ENCODE data around the gene CHCHD3.

DNA sequence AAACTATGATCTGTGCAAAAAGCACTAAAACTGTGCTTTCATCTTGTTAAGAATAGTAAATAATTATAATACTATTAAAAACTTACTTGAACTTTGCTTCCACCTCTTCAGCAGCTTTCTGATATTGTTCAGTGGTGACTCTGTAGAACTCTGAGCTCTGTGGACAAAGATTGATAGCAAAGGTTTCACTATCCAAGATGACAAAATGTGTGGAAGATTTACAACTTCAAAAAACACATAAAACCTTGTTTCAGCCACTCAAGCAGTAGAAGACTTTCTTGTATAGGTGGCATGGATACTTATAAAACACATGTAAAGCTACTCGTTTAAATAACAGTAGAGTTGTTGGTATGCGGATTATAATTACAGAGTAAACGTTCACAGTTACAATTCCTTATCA is 243.6 kb downstream of the CHCHD3 start:
- TF ChIP-seq, protein P1, sequence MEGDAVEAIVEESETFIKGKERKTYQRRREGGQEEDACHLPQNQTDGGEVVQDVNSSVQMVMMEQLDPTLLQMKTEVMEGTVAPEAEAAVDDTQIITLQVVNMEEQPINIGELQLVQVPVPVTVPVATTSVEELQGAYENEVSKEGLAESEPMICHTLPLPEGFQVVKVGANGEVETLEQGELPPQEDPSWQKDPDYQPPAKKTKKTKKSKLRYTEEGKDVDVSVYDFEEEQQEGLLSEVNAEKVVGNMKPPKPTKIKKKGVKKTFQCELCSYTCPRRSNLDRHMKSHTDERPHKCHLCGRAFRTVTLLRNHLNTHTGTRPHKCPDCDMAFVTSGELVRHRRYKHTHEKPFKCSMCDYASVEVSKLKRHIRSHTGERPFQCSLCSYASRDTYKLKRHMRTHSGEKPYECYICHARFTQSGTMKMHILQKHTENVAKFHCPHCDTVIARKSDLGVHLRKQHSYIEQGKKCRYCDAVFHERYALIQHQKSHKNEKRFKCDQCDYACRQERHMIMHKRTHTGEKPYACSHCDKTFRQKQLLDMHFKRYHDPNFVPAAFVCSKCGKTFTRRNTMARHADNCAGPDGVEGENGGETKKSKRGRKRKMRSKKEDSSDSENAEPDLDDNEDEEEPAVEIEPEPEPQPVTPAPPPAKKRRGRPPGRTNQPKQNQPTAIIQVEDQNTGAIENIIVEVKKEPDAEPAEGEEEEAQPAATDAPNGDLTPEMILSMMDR (IDR thresholded peaks at IDR 0.05) = no peak
- TF ChIP-seq EMX1 (CRISPR knock-in tag; IDR thresholded peaks at IDR 0.05) (no peak), NR3C1 (CRISPR knock-in tag; conservative IDR thresholded peaks at IDR 0.05; ENCODE audit: low read depth) (no peak), FOXK1 (CRISPR knock-in tag; IDR thresholded peaks at IDR 0.05) (no peak), KAT7 (CRISPR knock-in tag; IDR thresholded peaks at IDR 0.05; ENCODE audit: borderline replicate concordance) (no peak), ZNF121 (CRISPR knock-in tag; IDR thresholded peaks at IDR 0.05) (no peak)
- TF ChIP-seq, protein P2, sequence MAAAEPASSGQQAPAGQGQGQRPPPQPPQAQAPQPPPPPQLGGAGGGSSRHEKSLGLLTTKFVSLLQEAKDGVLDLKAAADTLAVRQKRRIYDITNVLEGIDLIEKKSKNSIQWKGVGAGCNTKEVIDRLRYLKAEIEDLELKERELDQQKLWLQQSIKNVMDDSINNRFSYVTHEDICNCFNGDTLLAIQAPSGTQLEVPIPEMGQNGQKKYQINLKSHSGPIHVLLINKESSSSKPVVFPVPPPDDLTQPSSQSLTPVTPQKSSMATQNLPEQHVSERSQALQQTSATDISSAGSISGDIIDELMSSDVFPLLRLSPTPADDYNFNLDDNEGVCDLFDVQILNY (CRISPR knock-in tag; IDR thresholded peaks at IDR 0.05) = no peak
- TF ChIP-seq, protein P3, sequence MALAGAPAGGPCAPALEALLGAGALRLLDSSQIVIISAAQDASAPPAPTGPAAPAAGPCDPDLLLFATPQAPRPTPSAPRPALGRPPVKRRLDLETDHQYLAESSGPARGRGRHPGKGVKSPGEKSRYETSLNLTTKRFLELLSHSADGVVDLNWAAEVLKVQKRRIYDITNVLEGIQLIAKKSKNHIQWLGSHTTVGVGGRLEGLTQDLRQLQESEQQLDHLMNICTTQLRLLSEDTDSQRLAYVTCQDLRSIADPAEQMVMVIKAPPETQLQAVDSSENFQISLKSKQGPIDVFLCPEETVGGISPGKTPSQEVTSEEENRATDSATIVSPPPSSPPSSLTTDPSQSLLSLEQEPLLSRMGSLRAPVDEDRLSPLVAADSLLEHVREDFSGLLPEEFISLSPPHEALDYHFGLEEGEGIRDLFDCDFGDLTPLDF (CRISPR knock-in tag; IDR thresholded peaks at IDR 0.05) = no peak

Data from WTC11 (cell line).